Panc1 (cell line): Measurements from ENCODE around the gene UBE2E1. TPM values are rescaled to one million over a fixed set of nuclear protein-coding genes. Genes with fewer than 3 reads are reported as not detected.

Experiments
- ATAC-seq: fragments of 200-7000 bp; cut with Tn5 transposase; 2 replicates; pipeline ENCODE4 v1.9.1; 2020; ENCODE audit warnings: mild to moderate bottlenecking, moderate library complexity
- BruUV-seq: library from RNA; stranded (reverse); fragments of 400-500 nt; replicated peaks from 2 replicates; lab custom pipeline; 2021; lab: Mats Ljungman, UMichigan
- CTCF ChIA-PET: fragments of 300-600 bp; sonication (Branson Sonifier 250); formaldehyde crosslinking; loops from one replicate; lab custom pipeline; 2022; ENCODE audit warnings: antibody characterized with exemption; lab: Charles Lee
- POLR2A ChIA-PET: fragments of 300-600 bp; sonication (Branson Sonifier 250); formaldehyde crosslinking; loops from one replicate; lab custom pipeline; 2022; ENCODE audit warnings: antibody characterized with exemption; lab: Charles Lee
- DNase-seq: peaks from one replicate; pipeline ENCODE4 v3.0.0-alpha.2; 2010; ENCODE audit warnings: low read depth, low spot score
- H3K27ac ChIP-seq: 2 replicates; pipeline ENCODE4 v1.5.1; 2011; ENCODE audit warnings: mild to moderate bottlenecking, low read length, inconsistent platforms
- H3K27me3 ChIP-seq: fragments of 200-500 bp; sonication (Bioruptor generic); 2 replicates; pipeline ENCODE4 v1.6.0; 2014; ENCODE audit warnings: low read length, inconsistent platforms; ENCODE audit not compliant: control insufficient read depth, insufficient read depth
- H3K36me3 ChIP-seq: fragments of 200-500 bp; sonication (Bioruptor generic); 2 replicates; pipeline ENCODE4 v1.5.1; 2014; ENCODE audit warnings: inconsistent platforms, mild to moderate bottlenecking, low read length, moderate library complexity; ENCODE audit not compliant: control insufficient read depth, insufficient read depth
- H3K4me1 ChIP-seq: 2 replicates; pipeline ENCODE4 v1.5.1; 2011; ENCODE audit warnings: inconsistent platforms, mild to moderate bottlenecking, low read length, moderate library complexity; ENCODE audit not compliant: control insufficient read depth, insufficient read depth
- H3K4me3 ChIP-seq, 2 experiments: 2 replicates each; pipeline ENCODE4 v1.5.1; 2011 to 2012; ENCODE audit warnings: low read depth in 2 of 2, low read length in 2 of 2, mild to moderate bottlenecking in 2 of 2, inconsistent platforms in 1 of 2, moderate library complexity in 1 of 2
- H3K9me3 ChIP-seq: fragments of 200-500 bp; sonication (Bioruptor generic); 2 replicates; pipeline ENCODE4 v1.5.1; 2014; ENCODE audit warnings: low read depth, mild to moderate bottlenecking, inconsistent platforms, low read length, moderate library complexity; ENCODE audit not compliant: control insufficient read depth, insufficient read depth
- POLR2AphosphoS5 ChIP-seq: IDR thresholded peaks from 2 replicates; pipeline ENCODE4 v1.6.1; 2012; ENCODE audit warnings: mild to moderate bottlenecking, low read depth, low read length, moderate library complexity
- SIN3A ChIP-seq: IDR thresholded peaks from 2 replicates; pipeline ENCODE4 v1.6.1; 2012; ENCODE audit warnings: low read depth, mild to moderate bottlenecking, low read length, moderate library complexity, borderline replicate concordance; ENCODE audit not compliant: insufficient read depth
- TCF7L2 ChIP-seq: IDR thresholded peaks from 2 replicates; pipeline ENCODE4 v1.6.1; 2011; ENCODE audit warnings: mild to moderate bottlenecking, low read depth, low read length, inconsistent platforms
- in situ Hi-C: cut with HindIII; loops from 2 replicates; pipeline ENCODE4 v1.10.0; 2016; ENCODE audit warnings: low sequenced_read_pairs, low pct_unique_long_range_greater_than_20kb
- intact Hi-C: fragments of 100-400 bp; cut with micrococcal nuclease; formaldehyde crosslinking; loops from one replicate; pipeline ENCODE4 v1.10.0; 2022; ENCODE audit not compliant: unreplicated experiment
- total RNA-seq: library from RNA; stranded (reverse); gene quantifications from one replicate; pipeline ENCODE4 v1.2.1, GENCODE V29; 2021; ENCODE audit not compliant: unreplicated experiment
- TF ChIP-seq, protein P1 (sequence below): fragments of 450-650 bp; IDR thresholded peaks from 2 replicates; pipeline ENCODE4 v1.5.1; 2017; ENCODE audit warnings: mild to moderate bottlenecking
- TF ChIP-seq, protein P2 (sequence below), 2 experiments: IDR thresholded peaks; 2 replicates each; pipeline ENCODE4 v1.6.1; 2011 to 2012; ENCODE audit warnings: low read depth in 2 of 2, control low read depth in 1 of 2, low read length in 1 of 2, mild to moderate bottlenecking in 1 of 2, moderate library complexity in 1 of 2; ENCODE audit not compliant: insufficient read depth in 1 of 2

The UBE2E1 gene
- total RNA-seq, 1 experiment from 2014 or later: 127 TPM

DNA sequence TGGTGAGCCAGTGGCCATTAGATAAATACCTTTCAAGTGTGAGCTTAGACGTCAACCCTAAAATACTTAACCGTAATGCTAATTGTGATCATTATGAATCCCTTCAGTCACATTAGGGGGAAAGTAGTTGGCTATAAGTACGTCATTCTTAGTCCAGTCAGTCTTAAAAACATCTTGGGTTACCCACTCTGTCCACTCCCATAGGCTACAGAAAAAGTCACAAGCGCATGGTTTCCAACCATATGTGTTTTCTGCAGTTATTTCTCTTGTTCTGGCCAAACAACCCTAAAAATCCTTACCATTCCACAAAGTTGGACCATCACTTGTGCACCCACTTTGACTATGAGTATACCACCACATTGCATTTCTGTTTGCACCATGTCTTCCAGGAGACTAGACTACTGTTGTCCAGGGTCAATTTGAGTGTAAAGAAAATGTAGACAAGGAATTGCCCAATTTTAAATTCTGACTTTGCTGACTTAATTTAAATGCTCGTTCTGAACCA is 114.4 kb downstream of the UBE2E1 start:
- TF ChIP-seq POLR2AphosphoS5: peak; percentile 60; the same call in 1 of the 2 replicates
- TF ChIP-seq, protein P1, sequence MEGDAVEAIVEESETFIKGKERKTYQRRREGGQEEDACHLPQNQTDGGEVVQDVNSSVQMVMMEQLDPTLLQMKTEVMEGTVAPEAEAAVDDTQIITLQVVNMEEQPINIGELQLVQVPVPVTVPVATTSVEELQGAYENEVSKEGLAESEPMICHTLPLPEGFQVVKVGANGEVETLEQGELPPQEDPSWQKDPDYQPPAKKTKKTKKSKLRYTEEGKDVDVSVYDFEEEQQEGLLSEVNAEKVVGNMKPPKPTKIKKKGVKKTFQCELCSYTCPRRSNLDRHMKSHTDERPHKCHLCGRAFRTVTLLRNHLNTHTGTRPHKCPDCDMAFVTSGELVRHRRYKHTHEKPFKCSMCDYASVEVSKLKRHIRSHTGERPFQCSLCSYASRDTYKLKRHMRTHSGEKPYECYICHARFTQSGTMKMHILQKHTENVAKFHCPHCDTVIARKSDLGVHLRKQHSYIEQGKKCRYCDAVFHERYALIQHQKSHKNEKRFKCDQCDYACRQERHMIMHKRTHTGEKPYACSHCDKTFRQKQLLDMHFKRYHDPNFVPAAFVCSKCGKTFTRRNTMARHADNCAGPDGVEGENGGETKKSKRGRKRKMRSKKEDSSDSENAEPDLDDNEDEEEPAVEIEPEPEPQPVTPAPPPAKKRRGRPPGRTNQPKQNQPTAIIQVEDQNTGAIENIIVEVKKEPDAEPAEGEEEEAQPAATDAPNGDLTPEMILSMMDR: no peak
- H3K4me1 ChIP-seq: peaks cover 11% of the 10 kb centered on the region
- BruUV-seq: no TSS peak
- DNase-seq (no peak), ATAC-seq (no peak)
- no peaks in the 10 kb centered on the region for H3K9me3 ChIP-seq
- ChIA-PET CTCF (no interaction called here), POLR2A (interaction anchor here (0.7 kb wide), 2 partner anchors 11 to 39 kb away, joined by 3 read pairs; no protein-coding TSS in a partner anchor)
- H3K27ac ChIP-seq: no peak overlapping the region
- peaks cover 24% of the 10 kb centered on the region for H3K36me3 ChIP-seq
- H3K27me3 ChIP-seq: no peaks in the 10 kb centered on the region
- in situ Hi-C loops: no loop called here
- H3K4me3 ChIP-seq: no peak overlapping the region
- intact Hi-C loops: no loop called here

DNA sequence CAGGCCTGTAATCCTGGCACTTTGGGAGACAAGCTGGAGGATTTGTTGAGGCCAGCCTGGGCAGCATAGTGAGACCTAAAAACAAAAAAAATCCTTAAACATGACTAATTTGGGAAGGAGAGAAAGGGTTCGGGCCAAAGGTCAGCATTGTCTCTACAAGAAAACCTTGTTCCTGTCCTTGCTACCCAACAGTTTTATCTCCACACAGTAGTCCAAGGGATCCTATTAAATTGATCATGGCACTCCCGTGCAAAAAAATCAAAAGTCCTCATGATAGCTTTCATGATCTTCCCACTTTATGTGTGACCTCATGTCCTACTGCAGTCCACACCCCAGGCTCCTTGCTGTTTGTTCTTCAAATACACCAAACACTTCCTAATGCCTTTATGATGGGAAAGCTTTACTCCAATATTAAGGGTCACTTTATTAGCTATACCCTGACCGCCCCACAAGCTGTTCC is 115.3 kb downstream of the UBE2E1 start:
- no peak for TF ChIP-seq SIN3A
- peak; percentile 74; the same call in 1 of the 2 replicates for TF ChIP-seq POLR2AphosphoS5
- ATAC-seq (no peak), DNase-seq (no peak)
- intact Hi-C loops (no loop called here), in situ Hi-C loops (no loop called here)
- Histone ChIP-seq H3K36me3 (peaks cover 24% of the 10 kb centered on the region), H3K4me3 (no peak overlapping the region), H3K9me3 (no peaks in the 10 kb centered on the region), H3K4me1 (peaks cover 5% of the 10 kb centered on the region), H3K27ac (no peak overlapping the region), H3K27me3 (no peaks in the 10 kb centered on the region)
- POLR2A ChIA-PET: interaction anchor here (0.6 kb wide), 1 partner anchor 277 kb away, joined by 3 read pairs; no protein-coding TSS in a partner anchor
- no TSS peak for BruUV-seq
- CTCF ChIA-PET: no interaction called here

DNA sequence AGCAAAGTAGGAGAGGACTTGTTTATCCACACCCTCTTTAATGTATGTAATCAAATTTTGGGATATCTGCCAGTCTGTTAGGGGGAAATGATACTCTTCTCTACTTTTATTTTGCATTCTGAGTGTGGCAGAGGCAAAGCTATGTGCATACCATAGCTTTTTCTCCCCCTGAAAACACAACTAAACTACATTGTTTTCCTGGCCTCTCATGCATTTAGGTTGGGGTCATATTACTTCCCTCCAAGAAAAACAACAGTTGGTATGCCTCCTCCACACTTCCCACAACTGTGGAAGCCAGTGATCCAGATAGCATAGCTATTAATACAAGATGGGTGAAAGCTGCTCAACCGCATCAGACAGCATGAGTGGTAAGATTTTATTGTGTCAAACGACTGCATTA is 118.0 kb downstream of the UBE2E1 start:
- peaks cover 11% of the 10 kb centered on the region; the same call in 1 of the 2 replicates for H3K36me3 ChIP-seq
- H3K4me1 ChIP-seq: peaks cover 5% of the 10 kb centered on the region
- DNase-seq (no peak), ATAC-seq (no peak)
- BruUV-seq: no TSS peak
- no peak overlapping the region for H3K27ac ChIP-seq
- ChIA-PET CTCF (interaction anchor here (0.7 kb wide), 1 partner anchor 8 kb away, joined by 3 read pairs; no protein-coding TSS in a partner anchor), POLR2A (no interaction called here)
- H3K9me3 ChIP-seq: no peaks in the 10 kb centered on the region
- no peak for TF ChIP-seq POLR2AphosphoS5
- TF ChIP-seq, protein P2, sequence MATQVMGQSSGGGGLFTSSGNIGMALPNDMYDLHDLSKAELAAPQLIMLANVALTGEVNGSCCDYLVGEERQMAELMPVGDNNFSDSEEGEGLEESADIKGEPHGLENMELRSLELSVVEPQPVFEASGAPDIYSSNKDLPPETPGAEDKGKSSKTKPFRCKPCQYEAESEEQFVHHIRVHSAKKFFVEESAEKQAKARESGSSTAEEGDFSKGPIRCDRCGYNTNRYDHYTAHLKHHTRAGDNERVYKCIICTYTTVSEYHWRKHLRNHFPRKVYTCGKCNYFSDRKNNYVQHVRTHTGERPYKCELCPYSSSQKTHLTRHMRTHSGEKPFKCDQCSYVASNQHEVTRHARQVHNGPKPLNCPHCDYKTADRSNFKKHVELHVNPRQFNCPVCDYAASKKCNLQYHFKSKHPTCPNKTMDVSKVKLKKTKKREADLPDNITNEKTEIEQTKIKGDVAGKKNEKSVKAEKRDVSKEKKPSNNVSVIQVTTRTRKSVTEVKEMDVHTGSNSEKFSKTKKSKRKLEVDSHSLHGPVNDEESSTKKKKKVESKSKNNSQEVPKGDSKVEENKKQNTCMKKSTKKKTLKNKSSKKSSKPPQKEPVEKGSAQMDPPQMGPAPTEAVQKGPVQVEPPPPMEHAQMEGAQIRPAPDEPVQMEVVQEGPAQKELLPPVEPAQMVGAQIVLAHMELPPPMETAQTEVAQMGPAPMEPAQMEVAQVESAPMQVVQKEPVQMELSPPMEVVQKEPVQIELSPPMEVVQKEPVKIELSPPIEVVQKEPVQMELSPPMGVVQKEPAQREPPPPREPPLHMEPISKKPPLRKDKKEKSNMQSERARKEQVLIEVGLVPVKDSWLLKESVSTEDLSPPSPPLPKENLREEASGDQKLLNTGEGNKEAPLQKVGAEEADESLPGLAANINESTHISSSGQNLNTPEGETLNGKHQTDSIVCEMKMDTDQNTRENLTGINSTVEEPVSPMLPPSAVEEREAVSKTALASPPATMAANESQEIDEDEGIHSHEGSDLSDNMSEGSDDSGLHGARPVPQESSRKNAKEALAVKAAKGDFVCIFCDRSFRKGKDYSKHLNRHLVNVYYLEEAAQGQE (IDR thresholded peaks at IDR 0.05; ENCODE audit: insufficient read depth in 1 of 2, low read depth in 2 of 2, low read length in 1 of 2): no peak
- TF ChIP-seq TCF7L2: no peak
- no peak overlapping the region for H3K4me3 ChIP-seq
- H3K27me3 ChIP-seq: no peaks in the 10 kb centered on the region
- intact Hi-C loops: no loop called here
- in situ Hi-C loops: no loop called here
